ENCODE measurements around the gene ANGPT4.

GRCh38 chr20:868279-868678, 47.9 kb downstream of the ANGPT4 start:
- TF ChIP-seq CTCF (IDR thresholded peaks at IDR 0.05) (no peak), POLR2A (IDR thresholded peaks at IDR 0.05) (no peak), EP300 (IDR thresholded peaks at IDR 0.05) (no peak)

Data from tibial nerve (tissue), 4 donors.